PC-3 (cell line): ENCODE data around the gene PLA1A.

ENCODE experiments used
- CTCF ChIP-seq: fragments of 300-600 bp; sonication (generic); conservative IDR thresholded peaks from 2 replicates; pipeline ENCODE4 v1.5.1; 2017; ENCODE audit warnings: antibody characterized with exemption, low read depth, mild to moderate bottlenecking, low read length
- EZH2 ChIP-seq: fragments of 300-600 bp; sonication (generic); IDR thresholded peaks from one replicate; pipeline ENCODE4 v1.6.1; 2017; ENCODE audit warnings: antibody characterized with exemption, mild to moderate bottlenecking, low read length; ENCODE audit not compliant: unreplicated experiment

GRCh38 chr3:119620899-119621298 lies 23.2 kb downstream of the PLA1A start:
- TF ChIP-seq CTCF (no peak), EZH2 (no peak)
